NCI-H1436 treated with DMSO at 0.1 percent for 48 hours (cell line): ENCODE results near the gene CLEC17A.
"Not testable (repeated sequence)": the region's sequence is repeated elsewhere in the genome, so short reads cannot be mapped to it uniquely, and the experiment has no call there.

Experiments used
- DNase-seq: peaks from one replicate; lab custom pipeline; 2025; lab: John Stamatoyannopoulos, UW

The CLEC17A gene

DNA sequence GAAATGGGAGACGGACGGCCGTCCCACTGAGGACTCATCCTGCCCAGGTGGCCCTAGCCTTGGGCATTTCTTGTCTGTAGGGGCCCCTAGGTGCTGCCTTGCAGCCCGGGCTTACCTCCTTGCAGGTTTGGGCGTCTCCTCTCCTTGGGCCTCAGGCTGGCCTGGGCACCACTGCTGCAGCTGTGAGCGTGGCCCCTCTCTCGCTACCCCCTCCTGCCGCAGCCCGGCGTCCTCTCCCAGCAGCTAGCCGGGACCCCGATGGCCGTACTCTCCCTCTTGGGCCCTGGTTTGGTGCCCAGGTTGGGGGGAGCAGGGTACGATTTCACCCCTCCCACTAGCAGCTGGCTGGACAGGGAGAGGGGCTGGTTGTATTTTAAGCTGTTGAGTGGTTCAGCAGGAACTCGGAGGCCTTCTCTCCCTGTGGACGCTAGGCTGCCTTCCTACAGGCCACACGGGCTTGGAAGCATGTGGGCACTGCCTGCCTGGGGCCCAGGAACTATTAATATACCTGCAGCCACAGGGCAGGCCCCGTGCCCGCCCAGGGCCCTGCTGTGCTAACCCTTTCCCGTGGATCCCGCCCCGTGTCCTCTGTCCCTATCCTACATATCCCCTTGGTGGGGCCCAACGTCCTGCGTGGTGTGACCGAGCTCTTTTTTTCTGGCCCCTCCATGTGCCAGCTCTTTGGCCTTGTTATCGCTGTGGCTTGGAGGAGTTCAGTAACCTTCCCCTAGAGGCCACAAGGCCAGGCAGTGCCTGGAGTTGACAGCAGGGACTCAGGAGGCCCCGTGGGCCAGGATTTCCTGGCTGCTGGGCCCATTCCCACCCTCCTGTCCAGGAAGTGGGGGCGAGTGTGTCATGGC lies 22.7 kb upstream of the CLEC17A start:
- no peak for DNase-seq

DNA sequence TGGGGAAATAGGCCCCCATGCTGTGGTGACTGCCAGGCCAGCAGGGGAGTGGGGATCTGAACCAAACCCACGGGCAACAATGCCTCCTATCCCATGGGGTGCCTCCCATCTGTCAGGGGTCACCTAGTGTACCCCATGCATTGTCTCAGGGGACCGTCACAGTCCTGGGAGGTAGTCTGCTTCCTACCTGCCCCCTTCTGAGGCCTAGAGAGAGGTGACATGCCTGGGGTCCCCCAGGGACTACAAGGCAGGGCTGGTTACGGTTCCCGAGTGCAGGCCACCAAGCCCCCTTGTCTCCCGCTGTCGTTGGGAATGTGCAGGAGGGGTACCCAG lies 22.1 kb upstream of the CLEC17A start:
- no peak for DNase-seq

DNA sequence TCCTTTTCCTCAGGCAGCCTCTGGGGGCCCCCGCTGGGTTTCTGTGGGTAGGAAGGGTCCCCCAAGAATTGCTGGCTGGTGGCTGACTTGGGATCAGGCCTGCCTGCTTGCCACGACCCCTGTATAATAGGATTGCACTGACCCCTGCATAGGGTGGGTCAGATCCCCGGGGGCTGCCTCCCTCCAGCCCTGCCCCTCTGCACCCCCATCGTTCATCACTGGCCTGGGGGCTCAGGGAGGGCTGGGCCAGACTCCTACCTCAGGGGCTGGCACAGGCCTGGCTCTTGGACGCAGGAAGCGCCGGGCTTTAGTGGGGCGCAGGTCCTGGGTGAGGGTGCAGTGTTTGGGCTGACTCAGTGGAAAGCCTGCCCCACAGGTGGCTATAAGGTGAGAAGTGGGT lies 21.6 kb upstream of the CLEC17A start:
- DNase-seq = no peak

DNA sequence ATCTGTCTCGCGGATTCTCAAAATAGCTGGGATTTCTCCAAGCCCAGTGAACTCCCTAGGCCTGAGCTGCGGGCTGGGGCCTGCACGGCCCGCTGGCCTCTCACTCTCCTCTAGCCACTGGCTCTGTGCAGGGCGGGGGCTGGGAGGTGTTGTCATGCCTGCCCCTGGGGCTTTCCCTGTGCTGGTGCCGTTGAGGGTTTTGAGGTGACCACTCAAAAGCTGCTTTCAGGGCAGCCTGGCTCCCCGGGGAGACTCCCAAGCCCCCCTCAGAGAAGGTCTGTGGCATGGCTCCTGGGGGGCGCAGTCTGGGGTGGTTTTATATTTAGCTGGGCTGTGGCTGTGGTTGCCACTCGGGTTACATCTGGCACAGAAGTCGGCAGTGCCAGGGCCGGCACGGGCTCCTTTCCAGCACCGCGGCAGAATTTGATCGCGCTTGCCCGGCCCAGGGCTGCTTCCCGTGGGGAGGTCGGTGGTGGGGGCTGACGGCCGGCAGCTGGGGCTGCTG lies 21.0 kb upstream of the CLEC17A start:
- no peak for DNase-seq

DNA sequence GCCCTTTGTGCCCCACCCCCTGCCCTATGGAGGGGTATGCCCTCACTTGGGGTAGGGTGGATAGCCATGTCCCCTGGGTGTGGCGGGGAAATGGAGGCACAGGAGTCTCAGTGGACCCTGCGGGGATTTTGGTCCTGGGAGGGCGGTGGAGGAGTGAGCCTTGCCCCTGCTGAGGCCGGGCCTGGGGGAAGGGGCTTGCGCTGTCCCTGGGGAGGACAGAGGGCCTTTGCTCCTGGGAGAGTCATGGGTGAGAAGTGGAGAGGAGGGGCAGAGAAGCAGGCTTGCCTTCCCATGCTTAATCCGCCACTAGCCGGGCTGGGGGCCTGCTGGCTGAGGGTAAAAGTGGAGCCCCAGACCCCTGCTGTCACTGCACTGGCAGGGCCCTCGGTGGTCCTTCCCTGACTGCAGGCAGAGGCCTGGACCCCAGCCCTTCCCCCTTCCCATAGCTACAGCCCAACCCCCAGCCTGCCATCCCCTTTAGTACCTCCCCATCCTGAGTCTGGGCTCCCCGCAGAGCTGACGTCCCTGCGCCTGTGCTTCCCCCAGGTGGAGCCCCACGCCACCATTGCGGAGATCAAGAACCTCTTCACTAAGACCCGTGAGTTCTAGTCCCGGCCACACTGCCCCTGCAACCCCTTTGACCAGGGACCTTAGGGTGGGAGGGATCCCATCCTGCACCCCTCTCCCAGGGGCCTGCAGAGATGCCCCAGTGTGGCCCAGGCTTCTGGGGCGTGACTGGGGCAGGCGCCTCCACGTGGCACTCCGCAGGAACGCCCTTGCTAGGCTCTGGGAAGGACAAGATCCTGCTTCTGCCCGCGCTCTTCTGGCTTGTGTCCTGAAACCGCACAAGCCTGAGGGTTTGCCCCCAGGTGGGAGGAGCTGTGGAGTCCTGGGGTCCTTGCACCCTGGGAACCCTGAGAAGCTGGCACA lies 20.0 kb upstream of the CLEC17A start:
- no peak for DNase-seq

DNA sequence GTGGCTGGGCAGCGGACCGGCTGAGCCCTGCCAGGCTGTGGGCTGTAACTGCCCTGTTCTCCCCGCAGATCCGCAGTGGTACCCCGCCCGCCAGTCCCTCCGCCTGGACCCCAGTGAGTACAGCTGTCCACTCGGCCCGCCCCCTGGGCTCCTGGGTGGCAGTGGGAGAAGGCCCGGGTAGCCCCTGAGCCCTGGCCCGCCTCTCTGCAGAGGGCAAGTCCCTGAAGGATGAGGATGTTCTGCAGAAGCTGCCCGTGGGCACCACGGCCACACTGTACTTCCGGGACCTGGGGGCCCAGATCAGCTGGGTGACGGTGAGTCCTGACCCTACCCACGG lies 19.3 kb upstream of the CLEC17A start:
- no peak for DNase-seq

DNA sequence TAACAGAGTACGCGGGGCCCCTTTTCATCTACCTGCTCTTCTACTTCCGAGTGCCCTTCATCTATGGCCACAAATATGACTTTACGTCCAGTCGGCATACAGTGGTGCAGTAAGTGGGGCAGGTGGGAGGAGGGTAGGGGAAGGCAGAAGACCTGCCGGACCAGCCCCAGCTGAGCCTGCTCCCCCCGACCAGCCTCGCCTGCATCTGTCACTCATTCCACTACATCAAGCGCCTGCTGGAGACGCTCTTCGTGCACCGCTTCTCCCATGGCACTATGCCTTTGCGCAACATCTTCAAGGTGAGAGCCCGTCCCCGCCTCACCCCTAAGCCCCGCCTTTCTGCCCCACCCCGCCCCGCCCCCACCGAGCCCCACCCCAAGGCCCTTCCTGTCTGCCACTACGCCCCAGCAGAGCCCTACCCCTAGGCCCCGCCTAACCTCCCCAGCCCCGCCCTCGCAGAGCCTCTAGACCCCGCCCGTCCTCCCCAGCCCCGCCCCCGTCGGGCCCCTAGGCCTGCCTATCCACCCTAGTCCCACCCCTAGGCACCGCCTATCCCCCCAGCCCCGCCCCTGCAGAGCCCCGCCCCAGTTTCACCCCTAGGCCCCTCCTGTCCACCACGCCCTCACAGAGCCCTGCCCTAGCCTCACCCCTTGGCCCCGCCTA lies 18.8 kb upstream of the CLEC17A start:
- no peak for DNase-seq

DNA sequence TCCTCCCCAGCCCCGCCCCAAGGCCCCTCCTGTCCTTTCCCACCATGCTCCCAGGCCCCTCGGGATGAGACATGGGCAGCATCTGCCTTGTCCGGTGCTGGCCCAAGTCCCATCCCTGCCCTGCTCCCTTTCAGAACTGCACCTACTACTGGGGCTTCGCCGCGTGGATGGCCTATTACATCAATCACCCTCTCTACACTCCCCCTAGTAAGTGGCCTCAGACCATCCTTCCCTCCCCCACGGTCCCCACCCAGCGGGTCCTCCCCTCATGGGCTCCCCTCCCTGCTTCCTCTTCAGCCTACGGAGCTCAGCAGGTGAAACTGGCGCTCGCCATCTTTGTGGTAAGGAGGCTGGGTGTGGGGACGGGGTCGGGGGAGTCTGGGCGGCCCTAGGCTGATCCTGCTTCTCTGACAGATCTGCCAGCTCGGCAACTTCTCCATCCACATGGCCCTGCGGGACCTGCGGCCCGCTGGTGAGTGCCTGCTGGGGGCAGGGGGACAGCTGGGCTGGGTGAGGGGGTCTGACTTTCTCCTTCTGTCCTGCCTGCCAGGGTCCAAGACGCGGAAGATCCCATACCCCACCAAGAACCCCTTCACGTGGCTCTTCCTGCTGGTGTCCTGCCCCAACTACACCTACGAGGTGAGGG lies 18.1 kb upstream of the CLEC17A start:
- DNase-seq = not testable (repeated sequence)

DNA sequence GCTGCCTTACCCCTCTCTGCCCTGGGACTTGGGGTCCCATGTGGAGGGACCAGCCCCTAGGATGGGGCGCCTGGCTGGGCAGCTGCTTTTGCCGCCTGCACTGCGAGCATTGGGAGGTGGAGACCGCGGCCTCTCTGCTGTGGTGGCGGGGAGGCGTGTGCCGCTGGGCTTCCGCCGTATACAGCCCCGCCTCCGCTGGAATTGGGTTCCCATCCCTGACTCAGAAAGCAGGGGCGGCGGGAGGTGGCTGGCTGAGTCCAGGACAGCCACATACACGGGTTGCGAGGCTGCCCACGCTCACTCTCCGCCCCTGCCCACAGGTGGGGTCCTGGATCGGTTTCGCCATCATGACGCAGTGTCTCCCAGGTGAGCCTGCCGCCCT lies 17.6 kb upstream of the CLEC17A start:
- no peak for DNase-seq

DNA sequence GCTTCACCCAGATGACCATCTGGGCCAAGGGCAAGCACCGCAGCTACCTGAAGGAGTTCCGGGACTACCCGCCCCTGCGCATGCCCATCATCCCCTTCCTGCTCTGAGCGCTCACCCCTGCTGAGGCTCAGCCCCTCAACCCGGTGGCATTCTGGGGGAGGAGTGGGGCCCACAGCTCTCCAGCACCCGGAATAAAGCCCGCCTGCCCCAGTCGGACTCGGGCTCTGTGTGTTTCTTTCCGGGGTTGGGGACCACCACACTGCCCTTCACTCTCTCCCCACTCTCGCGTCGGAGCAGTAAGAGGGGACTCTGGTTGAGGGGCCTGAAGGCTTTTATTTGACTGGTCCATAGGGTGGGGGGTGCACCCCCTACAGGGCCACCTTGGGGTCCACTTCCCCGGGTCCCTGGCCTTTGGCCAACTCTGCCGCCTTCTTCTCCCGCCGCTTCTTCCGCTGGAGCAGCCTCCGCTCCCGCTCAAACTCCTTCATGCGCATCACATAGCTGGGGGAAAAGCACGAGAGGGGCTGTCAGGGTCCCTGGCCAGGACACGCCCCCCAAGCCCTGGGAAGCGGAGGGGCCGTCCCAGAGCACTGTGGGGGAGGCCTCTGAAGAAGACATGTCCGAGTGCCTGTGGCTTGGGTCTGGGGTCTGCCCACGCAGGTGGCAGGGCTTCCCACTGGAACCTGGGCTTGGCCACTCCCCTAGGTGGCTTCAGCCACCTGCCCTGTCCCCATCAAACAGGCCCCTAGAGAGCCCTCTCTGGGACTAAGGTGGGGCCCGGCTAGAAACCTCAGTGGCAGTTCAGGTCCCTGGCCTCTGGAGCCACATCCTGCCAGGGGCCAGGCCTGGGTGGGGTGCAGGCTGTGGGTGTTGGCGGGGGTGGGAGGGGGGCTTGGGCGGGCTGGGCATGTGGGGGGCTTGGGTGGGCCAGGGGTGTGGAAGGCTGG lies 16.8 kb upstream of the CLEC17A start:
- no peak for DNase-seq

DNA sequence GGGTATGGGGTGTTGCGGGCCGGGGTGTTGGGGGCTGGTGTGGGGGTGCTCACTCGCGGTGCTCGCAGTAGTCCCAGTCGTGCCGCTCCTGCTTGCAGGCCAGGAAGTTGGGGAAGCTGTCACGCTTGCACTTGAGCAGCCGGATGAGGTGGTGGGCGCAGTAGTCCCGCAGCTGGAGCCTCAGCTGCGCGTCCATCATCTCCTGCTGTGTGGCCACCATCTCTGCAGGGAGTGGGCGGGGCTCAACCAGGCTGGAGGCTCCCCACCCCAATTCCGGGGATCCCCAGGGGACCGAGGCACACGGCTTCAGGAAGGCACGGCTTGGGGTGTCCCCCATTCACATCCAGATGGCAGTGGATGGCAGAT lies 16.2 kb upstream of the CLEC17A start:
- DNase-seq = no peak

DNA sequence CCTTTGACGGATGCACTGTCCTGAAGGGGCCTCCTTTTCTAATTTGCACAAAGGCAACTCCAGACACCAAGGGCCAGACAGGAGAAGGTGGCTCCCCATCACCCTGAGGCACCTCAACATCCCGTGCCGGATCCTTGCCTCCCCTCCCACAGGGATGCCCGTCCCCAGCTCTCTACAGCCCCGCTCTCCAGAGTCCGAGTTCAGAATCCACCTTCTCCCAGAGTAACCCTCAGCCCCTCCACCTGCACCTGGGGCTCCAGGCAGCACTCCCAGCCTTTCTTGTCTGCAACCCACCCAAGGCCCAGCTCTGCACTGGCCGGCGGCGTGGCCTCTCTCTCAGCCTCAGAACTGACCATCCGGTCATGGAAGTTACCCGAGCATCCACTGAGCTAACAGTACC lies 15.8 kb upstream of the CLEC17A start:
- no peak for DNase-seq

DNA sequence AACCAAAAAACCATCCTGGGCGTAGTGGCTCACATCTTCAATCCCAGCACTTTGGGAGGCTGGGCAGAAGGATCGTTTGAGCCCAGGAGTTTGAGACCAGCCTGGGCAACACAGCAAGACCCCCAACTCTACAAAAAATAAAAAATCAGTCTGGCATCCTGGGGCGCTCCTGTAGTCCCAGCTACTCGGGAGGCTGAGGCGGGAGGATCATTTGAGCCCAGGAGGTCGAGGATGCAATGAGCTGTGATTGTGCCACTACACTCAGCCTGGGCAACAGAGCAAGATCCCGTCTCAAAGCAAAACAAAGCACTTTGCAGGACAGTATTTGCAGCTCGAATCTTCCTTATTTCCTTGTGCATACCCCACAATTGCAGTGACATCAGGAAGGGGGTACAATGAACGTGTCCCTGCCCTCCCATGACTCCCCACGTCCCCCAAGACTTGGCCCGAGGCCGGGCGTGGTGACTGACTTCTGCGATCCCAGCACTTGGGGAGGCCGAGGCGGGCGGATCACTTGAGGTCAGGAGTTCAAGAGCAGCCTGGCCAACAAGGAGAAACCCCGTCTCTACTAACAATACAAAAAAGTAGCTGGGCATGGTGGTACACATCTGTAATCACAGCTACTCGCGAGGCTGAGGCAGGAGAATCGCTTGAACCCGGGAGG lies 11.9 kb upstream of the CLEC17A start:
- DNase-seq = no peak

DNA sequence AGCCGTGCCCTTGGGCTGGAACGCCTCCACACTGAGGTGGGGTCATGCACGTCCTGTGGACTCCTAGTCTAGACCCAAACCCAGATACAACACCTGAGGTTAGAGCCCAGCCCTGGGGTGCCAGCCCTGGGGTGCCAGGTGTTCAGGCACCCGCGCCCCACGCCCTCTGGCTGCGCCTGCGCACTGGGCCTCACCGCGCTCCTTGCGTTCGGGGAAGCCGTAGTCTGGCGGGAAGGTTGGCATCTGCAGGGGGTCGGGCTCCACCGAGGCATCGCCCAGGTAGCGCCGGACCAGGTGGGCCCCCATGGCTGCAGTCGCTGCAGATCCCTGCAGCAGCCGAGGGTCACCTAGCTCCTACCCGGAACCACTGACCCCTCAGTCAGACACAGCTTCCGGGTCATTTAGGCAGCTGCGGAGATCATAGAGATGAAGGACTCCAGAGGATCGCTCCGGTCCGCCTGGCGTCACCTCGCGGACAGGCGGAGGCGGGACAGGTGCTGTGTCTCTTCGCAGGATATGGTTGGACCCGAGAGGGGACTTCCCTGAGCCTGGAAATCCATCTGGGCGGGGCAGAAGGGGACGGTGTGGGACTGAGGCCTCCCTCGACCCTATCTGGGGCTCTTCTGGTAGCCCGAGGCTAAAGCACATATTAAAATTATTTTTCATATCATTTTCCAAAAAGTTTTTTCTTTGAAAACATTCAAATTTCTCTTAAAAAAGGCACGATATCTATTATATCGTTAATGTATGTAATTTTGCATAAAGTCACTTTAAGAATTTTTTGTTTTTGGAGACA lies 11.0 kb upstream of the CLEC17A start, which contains the start of gene NDUFB7:
Gene NDUFB7, minus strand, starts transcription at position 372 of the 796 bp plus-strand sequence. Its CDS starts 66 bp downstream, at position 306.
- peak; percentile 89 for DNase-seq

DNA sequence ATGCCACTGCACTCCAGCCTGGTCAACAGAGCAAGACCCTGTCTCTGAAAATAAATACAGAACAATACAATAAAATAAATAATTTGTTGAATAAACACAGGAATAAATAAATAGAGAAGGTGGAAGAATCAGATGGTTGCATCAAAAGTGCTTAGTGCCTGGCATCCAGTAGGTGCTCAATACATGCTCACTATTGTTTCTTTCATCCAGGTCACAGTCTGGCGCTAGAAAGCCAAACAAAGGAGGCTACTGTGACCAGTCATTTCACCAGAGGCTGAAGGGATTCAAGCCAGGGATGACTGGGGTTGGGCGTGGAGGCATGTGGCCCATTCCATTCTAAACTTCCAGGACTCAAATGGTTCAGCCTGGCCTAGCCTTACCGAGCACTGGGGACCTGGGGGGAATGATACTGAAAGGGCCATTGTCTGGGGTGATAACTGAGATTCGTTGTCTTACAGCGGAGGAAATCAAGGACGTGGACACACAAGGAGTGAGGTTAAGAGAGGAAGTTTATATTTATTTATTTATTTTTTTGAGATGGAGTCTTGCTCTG lies 7.4 kb upstream of the CLEC17A start:
- no peak for DNase-seq

DNA sequence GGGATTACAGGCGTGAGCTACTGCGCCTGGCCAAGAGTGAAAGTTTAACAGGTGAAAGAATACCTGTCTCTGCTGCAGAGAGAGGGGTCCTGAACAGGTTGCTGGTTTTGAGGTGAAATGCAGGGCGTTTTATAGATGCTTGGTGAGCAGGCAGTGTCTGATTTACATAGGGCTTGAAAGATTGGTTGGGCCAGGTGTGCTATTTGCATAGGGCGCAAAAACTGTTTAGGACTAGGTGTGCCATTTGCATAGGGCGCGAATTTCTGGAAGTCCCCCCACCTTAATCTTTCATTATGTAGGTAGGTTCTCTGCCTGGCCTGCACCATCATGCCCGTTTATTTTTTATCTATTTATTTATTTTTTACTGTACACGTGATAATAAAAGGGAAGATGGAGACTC lies 6.5 kb upstream of the CLEC17A start:
- no peak for DNase-seq

DNA sequence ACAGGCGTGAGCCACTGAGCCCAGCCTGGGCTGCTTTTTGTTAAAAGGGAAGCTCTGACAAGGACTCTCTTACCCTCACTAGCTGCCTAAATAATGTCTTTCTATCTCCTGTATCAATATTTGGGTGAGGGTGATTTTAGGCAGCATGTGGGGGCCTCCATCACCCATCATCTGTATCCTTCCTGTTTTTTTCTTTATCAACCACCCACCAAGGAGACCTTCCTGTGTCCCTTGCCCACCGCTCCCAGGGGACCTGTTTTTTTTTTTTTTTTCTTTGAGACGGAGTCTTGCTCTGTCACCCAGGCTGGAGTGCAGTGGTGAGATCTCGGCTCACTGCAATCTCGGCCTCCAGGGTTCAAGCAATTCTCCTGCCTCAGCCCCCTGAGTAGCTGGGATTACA lies 5.6 kb upstream of the CLEC17A start:
- DNase-seq = no peak

DNA sequence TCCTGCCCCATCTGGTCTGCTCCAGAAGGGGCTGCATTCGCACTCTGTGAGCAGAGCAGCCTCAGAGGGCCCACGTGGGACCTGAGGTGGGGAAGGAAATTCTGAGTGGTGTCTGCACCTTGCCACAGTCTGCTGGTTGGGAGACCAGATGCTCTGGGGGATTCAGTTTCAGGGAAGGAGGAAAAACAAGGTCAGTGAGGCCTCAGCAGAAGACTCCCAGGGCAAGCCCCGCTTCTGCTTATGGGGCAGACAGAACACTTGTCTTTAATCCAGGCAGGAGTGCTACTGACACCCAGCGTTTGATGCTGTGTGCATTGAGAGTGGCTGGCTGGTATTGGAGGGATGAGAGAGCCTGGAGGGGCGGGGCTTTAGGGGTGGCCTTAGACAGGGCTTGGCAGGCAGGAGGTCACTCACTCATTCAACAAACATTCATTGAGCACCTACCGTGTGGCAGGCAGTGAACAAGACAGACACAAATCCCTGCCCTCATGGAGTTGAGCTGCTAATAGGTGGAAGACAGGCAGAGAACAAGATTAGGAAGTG lies 4.9 kb upstream of the CLEC17A start:
- DNase-seq = no peak
